NCI-H446 (cell line): ENCODE measurements around the gene CST11.

Experiments
- DNase-seq, 2 experiments: peaks; one replicate each; lab custom pipeline; 2025; lab: John Stamatoyannopoulos, UW

The CST11 gene

DNA sequence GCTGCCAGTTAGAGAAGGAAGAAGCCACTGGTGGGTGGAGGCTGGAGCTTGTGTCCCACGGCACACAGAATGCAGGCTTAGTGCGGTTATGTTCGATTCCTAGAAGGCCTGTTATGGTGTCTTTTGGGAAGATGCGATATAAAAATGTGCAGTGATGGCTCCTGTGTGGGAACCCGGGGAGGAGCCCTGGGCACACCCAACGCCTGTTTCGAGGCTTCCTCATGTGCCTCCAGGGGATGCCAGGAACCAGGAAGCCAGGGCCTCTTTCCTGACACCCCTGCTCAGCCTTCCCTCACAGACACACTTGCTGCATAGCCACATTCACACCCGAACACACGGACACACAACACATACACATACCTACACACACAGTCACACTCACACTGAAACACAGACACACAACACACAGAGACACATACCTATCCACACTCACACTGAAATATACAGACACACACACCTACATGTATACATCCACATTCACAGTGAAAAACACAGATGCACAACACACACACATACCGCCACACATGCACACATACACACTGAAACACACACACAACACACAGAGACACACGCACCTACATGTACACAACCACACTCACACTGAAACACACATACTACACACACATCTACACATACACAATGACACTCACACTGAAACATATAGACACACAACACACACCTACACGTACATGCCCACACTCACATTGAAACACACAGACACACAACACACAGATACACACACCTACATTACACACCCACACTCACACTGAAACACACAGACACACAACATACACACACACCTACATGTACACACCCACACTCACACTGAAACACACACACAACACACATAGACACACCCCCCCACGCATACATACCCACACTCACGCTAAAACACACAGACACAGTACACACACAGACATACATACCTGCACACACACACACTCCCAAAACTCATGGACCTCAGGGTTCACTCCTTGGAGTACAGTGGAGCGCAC lies 1.2 kb upstream of the CST11 start:
- DNase-seq, result no peak

DNA sequence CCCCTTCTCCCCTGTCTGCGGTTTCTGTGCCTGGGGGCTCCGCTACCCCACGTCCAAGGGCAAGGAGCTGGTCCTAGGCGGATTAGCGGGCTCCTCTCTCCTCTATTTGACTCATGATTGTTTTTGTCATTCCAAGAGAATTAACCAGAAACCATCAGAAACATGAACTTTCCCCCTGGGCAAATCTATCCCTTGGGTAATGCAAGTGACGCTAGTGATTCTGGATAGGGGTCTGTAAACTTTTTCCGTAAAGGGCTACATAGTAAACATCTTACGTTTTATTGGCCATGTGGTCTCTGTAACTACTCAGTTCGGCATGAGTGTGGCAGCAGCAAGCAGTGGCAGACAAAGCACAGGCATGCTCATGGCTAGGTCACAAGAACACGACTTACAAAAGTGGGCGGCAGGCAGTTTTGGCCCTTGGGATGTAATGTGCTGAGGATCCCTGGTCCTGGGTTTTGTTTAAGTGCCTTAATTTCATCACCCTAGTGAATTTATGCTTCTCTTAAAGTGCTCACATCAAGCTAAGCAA lies 654 bp downstream of the CST11 start:
- no peak for DNase-seq

DNA sequence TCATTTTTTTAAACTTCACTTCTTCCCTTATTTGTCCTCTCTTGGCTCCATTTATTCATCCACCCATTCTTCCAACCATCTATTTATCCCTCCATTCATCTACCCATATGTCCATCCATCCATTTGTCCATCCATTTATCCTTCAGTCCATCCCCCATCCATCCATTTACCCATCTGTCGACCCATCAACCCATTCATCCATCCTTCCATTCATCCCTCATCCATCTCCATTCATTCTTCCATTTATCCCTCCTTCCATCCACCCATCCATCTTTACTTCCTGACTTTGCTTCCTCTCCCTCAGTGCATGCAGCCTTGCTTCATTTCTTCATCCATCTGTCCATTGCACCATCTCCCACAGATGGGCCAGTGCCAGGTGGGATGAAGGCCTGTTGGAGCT lies 1.8 kb downstream of the CST11 start:
- no peak for DNase-seq

DNA sequence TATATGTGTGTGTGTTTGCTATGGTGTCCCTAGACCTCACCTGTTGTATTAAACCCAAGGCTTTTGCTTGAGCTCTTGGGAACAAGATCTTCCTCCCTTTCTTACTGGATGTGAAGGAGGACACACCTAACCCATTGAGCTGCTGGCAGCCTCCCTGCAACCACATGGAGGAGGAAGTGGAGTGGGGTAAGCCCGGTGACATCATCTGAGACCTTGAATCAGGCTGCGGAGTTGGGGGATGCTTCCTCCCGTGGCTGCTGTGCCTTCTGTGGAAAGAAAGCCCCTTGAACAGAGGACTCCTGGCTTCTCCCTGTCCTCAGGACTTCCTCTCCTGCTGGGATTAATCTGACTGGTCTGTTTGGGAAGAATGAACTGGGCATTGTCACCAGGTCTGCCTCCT lies 3.3 kb downstream of the CST11 start:
- no peak for DNase-seq

DNA sequence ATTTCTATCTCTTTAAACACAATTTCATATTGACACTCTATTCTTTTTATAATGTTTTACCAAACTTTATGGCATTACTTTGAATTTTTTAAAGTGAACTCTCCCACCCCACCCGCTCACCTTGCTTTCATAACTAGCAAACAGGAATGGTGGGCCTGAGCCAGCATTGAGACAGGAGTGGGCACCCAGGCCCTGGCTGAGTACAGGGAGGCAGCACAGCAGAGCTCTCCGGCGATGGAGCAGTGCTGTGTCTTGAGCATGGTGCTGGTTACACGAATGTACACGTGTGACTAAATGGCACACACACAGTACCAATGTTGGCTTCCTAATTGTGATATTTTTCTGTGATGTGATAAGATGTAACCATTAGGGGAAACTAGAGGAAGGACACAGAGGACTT lies 4.5 kb downstream of the CST11 start:
- no peak for DNase-seq

DNA sequence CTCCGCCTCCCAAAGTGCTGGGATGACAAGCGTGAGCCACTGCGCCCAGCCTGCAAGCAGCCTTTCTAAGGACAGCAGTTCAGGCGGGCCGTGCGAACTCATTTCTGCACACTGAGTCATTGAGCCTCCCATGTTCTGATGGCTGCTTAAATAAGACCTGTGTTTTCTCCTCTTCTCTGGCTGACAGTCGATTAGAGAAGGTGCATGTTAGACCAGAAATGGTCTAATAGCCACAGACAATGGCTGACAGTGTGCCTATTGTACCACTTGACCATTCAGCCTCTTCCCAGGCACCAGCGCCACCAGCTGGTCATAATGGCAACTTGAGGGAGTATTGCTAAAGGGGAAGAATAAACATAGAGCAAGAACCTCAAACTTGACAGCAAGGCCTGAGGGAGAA lies 6.2 kb downstream of the CST11 start:
- DNase-seq, result peak in 1 of 2 experiments; percentile 27

DNA sequence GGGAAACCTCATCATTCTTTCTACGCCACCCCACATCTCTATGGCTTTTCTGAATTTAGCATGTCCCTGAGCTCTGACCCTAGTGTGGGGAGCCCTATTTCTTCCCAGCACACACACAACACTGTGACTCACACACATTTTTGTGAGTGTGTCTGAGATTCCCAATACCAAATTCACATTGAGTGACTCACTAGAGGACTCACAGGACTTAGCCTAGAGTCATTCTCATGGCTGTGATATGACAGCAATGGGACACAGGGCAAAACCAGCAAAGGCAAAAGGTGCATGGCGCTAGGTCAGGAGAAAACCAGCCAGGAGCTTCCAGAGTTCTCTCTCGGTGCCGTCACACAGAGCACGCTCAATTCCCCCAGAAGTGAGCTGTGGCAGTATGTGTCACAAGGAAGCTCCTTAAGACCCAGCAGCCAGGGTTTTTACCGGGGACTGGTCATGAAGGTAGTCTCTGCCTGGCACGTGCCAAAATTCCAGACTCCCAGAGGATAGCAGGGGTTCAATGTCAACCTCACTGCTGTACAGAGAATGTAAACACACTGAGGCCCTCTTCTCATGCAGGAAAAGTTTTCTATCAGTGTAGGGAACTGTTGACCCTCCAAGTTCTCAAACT lies 7.0 kb downstream of the CST11 start:
- DNase-seq, result no peak

DNA sequence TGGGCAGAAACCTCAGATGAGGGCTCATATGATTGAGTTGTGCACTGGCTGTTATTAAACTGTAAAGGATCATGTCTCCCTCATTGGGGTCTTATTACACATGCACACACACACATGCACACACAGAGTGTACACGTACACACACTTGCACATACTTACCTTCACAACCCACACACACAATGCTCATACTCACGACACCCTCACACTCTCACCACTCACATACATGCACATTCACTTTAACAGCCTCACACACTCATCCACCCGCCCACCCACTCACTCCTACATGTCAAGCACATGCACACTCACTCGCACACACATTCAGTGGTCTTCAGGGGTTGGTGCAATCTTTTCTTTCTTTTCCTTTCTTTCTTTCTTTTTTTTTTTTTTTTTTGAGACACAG lies 7.8 kb downstream of the CST11 start:
- no peak for DNase-seq

DNA sequence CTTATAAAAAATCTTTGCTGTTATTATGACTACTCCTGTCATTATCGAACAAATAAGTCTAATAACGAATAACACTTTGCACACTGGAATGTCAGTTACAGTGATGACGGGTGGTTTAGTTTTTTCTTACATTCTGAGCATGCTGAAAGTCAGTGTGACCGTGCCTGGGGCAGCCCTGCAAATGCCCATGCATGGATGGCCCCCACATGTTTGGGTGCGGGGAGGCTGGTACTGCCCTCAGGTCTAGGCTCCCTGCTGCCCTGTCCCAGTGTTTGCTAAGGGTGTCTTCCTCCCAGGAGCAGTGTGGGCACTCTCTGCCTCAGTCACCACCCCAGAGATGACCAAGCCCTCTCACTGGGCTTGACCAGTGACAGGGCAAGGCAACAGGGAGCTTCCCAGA lies 10.2 kb downstream of the CST11 start:
- DNase-seq, result no peak

DNA sequence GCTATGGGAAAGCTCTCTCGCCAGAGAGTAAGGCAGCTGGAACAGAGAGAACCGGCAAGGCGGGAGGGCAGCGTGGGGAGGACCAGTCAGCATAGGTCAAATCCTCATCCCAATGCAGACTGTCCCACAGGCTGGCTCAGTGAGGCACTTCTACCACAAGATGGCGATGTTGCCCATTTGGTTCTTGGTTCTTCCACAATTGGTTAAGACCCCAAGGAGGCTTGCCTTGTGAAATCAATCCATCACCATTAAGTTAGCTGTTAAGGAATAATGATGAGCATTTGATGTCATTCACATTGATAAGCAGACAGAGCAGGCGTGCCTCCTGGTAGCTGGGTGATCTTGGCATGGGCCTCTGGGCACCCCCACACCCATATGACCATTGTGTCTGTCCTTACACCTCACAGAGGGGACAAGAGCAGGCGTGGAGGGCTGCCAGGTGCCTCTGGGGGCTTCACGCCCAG lies 10.8 kb downstream of the CST11 start:
- DNase-seq, result peak; percentile 53 to 85

DNA sequence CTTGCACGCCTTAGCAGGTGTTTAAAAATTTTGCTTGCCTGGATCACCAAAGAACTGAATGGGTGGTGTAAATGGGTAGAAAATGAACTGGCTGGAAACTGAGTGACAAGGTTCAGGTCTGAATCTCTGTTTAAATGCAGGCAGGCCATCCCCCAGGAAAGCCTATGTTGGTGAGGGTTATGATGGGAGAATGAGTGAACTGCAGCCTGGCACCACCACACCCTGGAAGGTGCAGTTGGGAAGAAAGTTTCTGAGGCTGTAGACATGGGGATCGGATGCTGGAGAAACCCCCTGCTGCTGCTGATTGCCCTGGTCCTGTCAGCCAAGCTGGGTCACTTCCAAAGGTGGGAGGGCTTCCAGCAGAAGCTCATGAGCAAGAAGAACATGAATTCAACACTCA lies 12.7 kb downstream of the CST11 start:
- no peak for DNase-seq

DNA sequence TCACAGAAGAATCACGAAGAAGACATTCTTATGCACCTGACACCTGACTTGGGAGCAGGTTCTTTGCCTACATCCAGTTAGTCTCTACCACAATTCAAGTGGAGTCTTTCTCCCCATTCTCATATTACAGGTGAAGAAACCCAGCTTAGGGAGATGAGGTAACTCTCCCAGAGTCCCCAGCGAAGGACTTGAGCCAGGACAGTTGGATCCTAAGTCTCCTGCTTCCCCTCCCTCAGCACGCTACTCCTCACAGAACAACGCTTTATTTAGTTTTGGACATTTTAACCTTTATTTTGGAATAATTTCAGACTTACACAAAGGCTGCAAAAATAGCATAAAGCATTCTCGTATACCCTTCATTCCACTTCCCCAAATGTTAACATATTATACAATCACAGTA lies 14.0 kb downstream of the CST11 start:
- DNase-seq, result no peak

DNA sequence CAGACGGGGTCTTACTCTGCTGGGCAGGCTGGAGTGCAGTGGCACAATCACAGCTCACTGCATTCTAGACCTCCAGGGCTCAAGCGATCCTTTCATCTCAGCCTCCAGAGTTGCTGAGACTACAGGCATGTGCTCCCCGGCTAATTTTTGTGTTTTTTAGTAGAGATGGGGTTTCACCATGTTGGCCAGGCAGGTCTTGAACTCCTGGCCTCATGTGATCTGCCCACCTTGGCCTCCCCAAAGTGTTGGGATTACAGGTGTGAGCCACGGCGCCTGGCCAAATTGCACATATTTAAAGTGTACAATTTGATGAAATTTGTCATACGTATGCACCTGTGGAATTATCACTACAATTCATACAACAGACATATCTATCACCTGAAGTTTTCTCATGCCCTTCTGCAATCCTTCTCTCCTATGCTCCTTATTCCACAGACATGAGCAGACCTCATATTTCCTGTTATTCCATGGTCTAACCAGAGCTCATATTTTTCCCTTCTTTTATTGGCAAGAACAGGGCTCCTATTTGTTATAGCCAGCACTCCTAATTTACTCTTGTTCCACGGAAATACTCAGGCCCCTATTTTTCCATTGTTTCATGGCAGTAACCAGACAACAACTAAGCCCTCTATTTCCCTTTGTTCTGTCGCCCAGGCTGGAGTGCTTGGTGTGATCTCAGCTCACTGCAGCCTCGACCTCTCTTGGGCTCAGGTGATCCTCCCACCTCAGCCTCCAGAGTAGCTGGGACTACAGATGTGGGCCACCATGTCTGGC lies 15.4 kb downstream of the CST11 start:
- DNase-seq, result no peak

DNA sequence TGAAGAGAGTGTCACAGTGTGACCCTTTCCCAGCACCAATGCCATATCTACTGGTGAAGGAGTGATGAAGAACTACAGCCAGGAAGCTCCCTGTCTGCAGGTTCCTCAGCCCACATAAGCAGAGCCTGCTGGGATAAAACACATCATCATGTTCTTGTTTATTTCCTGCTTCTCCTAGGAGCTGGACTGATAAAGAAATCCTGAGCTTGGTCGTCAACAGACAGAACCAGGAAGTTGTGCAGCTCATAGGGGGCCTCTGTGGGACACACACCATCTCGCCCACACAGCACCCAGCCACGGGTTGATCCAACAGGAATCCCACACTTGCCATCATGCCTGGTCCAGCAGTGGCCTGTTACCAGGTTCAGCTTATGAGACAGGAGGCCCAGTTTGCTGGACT lies 16.0 kb downstream of the CST11 start:
- DNase-seq, result no peak

DNA sequence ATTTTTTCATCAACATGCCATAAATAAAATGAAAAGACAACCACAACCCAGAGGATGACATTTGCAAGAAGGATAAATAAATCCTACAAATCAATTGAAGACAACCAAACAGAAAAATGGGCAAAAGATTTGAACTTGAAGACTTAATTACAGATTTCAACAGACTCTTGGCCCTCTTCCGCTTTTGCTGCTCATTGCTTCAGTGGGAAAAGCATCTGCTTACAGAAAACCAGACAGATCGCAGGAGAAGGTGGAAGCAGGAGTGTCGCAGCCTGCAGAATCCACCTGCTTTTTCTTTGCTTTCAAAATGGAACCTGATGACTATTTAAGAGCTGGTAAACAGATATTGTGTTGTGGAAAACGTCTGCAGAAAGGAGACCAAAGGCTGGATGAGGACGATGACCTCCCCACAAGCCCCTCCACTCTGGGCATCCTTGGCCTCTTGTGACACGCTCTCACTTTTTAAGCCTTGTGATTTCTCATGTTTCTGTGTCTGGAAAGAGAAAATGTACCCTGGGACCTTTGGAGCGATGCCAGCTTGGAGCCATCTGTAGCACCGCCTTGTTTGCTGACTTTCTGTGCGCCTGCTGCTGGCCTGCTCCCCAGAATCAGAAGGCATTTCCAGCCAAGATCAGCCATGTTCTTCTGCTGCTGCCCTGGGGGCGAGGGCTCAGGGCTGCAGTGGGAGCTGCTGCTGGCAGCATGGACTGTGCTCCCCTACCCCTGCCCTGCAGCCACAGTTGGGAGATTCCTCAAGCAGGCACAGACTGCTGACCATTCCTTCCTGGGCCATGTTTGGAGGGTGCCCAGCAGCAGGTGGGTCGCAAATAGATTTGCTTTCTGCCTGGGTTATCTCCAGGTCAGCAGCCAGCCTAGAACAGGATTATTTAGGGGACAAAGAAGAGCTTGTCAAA lies 16.8 kb downstream of the CST11 start:
- DNase-seq, result peak; percentile 76 to 92

DNA sequence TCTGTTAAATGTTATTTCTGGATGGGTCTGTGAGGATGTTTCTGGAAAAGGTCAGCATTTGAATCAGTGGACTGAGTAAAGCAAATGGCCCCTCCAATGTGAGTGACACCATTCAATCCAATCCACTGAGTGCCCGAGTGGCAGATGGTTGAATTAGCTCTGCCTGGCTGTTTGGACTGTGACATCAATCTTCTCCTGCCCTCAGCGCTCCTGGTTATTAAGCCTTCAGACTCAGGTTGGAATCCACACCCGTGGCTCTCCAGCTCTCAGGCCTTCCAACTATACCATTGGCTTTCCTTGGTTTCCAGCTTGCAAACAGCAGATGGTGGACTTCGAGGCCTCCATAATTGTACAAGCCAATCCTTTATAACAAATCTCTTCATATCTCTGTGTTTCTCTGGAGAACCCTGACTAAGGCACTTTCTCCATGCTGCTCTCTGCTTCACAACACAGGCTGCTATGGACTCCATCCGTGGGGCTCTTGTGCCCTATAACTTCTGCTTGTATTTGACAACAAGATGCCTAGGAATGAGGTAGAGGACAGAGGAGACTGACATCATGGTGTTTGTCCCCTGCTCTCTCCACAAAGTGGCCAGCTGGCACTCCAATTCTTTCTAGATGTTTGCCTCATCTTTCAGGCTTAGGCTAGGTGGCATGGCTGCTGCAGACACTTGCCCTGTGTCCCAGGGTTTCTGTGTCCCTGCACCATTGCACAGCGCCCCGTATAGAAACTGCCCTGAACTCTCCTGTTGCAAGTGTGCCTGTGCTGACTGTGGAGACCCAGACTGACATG lies 18.0 kb downstream of the CST11 start:
- DNase-seq, result peak in 1 of 2 experiments; percentile 69

DNA sequence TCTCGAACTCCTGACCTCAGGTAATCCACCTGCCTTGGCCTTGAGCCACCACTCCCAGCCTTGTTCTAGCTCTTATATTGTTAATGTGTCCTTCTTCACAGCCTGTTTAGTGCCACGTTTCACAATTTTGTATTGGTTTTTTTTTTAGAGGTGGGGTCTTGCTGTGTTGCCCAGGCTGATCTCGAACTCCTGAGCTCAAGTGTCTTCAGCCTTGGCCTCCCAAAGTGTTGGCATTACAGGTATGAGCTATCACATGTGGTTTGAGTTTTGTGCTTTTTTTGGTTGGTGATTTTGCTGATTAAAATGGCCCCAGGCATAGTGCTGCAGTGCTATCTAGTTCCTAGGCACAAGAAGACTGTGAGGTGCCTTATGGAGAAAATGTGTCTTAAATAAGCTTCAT lies 19.0 kb downstream of the CST11 start:
- no peak for DNase-seq

DNA sequence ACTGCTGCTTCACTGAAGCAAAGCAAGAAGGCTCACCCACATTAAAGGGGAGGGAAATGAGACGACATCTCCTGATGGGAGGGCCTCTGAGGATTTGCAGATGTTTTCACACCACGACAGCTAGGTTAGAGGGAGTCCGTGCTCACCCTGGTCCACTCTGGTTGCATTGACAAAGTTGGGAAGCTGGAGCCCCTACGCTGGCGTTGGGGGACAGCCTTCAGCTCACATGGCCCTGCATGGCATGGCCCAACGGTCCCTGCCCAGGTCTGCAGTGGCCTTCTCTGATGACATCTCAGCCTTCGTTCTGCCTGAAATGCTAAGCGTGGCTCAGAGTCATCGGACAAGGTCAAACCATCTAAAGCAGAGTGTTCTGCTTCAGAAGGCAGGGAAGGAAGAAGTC lies 27.5 kb downstream of the CST11 start:
- DNase-seq, result no peak

DNA sequence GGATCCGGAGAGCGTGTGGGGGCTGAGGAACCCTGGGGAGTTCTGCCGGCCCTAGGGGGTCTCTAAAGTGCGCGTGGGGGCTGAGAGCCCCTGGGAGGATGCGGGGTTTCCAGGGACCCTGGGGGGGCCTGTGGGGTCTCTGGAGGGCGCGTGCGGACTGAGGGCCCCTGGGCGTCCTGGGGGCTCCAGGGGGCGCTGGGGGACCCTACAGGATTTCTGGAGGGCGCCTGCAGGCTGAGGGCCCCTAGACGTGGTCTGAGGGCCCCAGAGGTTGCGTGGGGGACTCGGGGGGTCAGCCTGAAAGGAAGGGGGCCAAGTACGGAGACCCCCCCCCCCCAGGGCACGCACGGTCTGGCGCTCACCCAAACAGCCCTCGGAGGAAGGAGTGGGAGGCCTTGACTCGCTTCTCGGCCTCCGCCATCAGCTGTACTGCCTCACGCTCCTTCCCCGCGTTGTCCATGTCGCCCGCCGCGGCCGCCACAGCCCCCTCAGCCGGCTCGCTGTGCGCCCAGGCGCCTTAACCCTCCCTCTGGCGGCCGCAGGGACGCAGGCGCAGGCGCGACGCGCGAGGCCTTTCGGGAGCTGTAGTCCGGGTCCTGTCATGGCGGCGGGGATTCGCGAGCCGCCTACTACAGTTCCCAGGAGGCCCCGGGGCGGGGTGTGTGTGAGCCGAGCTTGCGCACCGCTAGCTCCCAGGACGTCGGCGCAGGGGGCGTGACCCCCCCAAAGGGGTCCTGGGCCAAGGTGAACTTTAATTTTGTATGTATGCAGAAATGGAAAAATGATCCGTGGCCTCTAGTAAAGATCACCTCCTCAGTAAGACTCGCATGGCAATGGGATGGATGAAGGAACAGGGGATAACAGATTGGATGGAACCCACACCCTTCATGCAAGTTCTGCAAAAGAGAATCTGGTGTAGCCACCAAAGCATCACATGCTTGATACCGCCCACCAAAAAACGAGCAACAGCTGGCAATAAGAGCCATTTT lies 31.4 kb downstream of the CST11 start, which contains the start of gene NAPB:
Gene NAPB (minus strand): TSS at position 546 of the 989 bp plus-strand sequence. CDS start 86 bp downstream, at position 460.
- peak; percentile 81 to 97 for DNase-seq
